Breast epithelium (tissue), 3 donors: ENCODE results near the gene RAD50.

Source experiments
- CTCF ChIP-seq, 3 donors: fragments of 450-650 bp; IDR thresholded peaks; one replicate each; pipeline ENCODE4 v1.5.1; 2016 to 2017; ENCODE audit warnings: antibody characterized with exemption in 3 of 3, mild to moderate bottlenecking in 3 of 3, moderate library complexity in 3 of 3
- POLR2A ChIP-seq: fragments of 450-650 bp; IDR thresholded peaks from one replicate; pipeline ENCODE4 v1.6.1; 2016; ENCODE audit warnings: antibody characterized with exemption, mild to moderate bottlenecking, moderate library complexity

- no peak for TF ChIP-seq CTCF (IDR thresholded peaks at IDR 0.05)
- TF ChIP-seq POLR2A: no peak
Measured at GRCh38 chr5:132677682-132678400, 121.1 kb downstream of the RAD50 start.
